Tongue (tissue), 2 donors: Measurements from ENCODE around the gene MAP1S. TPM values are rescaled to one million over a fixed set of nuclear protein-coding genes. Genes with fewer than 3 reads are reported as not detected.

Experiments
- DNase-seq: peaks from one replicate; pipeline ENCODE4 v3.0.0-alpha.2; 2015
- total RNA-seq: library from RNA; depleted of rRNA; stranded (reverse); fragments of >200 nt; gene quantifications from one replicate; pipeline ENCODE4 v1.2.3, GENCODE V29; 2014

MAP1S gene
- total RNA-seq, 1 donor from 2014 or later = 27.4 TPM

- no peak for DNase-seq
Observed at GRCh38 chr19:17735410-17735809, 16.1 kb downstream of the MAP1S start.

GRCh38 chr19:17737690-17738153 lies 18.4 kb downstream of the MAP1S start:
- no peak for DNase-seq

- DNase-seq = peak; percentile 68
Observed at GRCh38 chr19:17739121-17739875, 20.0 kb downstream of the MAP1S start.

GRCh38 chr19:17741456-17741855 lies 22.2 kb downstream of the MAP1S start:
- no peak for DNase-seq

- DNase-seq = no peak
Observed at GRCh38 chr19:17743874-17744580, 24.7 kb downstream of the MAP1S start.

GRCh38 chr19:17747205-17748098 lies 28.2 kb downstream of the MAP1S start:
- DNase-seq = peak; percentile 97

GRCh38 chr19:17748884-17749638 lies 29.8 kb downstream of the MAP1S start:
- no peak for DNase-seq

- no peak for DNase-seq
Observed at GRCh38 chr19:17749912-17750317, 30.6 kb downstream of the MAP1S start.

- no peak for DNase-seq
Observed at GRCh38 chr19:17751103-17751911, 32.0 kb downstream of the MAP1S start, which contains the start of gene FCHO1. FCHO1 (plus strand) TSS chr19:17751477; CDS start chr19:17755165, 3,688 bp downstream.

GRCh38 chr19:17751912-17752273 lies 32.6 kb downstream of the MAP1S start:
- DNase-seq = no peak

GRCh38 chr19:17752865-17753639 lies 33.8 kb downstream of the MAP1S start:
- no peak for DNase-seq

- no peak for DNase-seq
Observed at GRCh38 chr19:17753976-17754375, 34.7 kb downstream of the MAP1S start.

- no peak for DNase-seq
Observed at GRCh38 chr19:17754634-17755442, 35.6 kb downstream of the MAP1S start.

GRCh38 chr19:17755443-17755890 lies 36.2 kb downstream of the MAP1S start:
- DNase-seq = no peak

GRCh38 chr19:17755977-17756670 lies 36.8 kb downstream of the MAP1S start:
- peak; percentile 62 for DNase-seq

GRCh38 chr19:17757125-17757524 lies 37.8 kb downstream of the MAP1S start:
- DNase-seq = peak; percentile 75

GRCh38 chr19:17758515-17758914 lies 39.2 kb downstream of the MAP1S start:
- no peak for DNase-seq

GRCh38 chr19:17761148-17761547 lies 41.9 kb downstream of the MAP1S start:
- DNase-seq = no peak
